ENCODE results near the gene RGS18.

GRCh38 chr1:192227330-192227729 is 69.1 kb downstream of the RGS18 start:
- TF ChIP-seq CTCF (conservative IDR thresholded peaks at IDR 0.05; ENCODE audit: low read length), result no peak
- TF ChIP-seq EZH2phosphoT487 (IDR thresholded peaks at IDR 0.05; ENCODE audit: borderline replicate concordance), result no peak
